Skeletal muscle cell (primary cell): Measurements from ENCODE around the gene DUSP9.

Experiments used
- DNase-seq: peaks from one replicate; pipeline ENCODE4 v3.0.0-alpha.2; 2010; ENCODE audit warnings: low read depth
- H3K4me3 ChIP-seq: 2 replicates; pipeline ENCODE4 v1.5.1; 2011; ENCODE audit warnings: low read depth, mild to moderate bottlenecking, control low read depth, low read length, moderate library complexity

The DUSP9 gene

DNA sequence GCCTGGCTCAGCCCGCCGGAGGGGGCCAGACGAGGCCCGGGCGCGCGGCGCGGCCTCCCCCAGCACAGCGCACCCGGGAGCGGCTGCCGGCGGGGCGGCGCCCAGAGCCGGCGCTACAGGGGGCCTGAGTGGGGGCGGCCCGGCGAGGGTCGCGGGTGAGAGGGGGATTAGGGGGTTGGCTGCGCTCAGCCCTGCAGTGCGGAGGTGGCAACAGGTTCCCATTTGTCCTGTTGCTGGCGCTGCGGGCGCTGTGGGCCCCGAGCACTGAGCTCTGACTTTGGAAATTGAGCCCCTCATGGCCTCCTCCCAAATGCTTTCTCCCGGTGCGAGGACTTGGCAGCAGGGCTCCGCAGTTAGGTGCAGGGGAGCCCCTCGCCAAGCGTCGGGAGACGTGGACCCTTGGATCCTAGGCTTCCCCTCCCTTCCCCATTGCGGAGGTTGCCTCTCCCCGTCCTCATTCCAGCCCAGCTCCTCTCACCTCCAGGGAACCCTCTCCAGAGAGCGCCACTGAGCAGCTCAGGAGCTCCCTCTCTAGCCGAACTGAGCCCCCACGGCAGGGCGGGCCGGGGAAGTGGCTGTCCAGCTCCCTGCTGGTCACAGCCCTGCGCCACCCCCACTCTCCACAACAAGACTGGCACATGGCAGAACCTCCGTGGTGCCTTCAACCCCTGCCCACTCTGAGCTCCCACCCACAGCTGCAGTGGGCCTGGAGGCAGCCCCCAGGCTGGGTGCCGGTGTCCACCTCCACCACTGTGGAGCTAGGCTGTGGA, 2.5 kb upstream of the DUSP9 start:
- no peak overlapping the region for H3K4me3 ChIP-seq
- no peak for DNase-seq

GRCh38 chrX:153645151-153645550, 1.9 kb upstream of the DUSP9 start:
- no peak overlapping the region for H3K4me3 ChIP-seq
- DNase-seq = no peak

DNA sequence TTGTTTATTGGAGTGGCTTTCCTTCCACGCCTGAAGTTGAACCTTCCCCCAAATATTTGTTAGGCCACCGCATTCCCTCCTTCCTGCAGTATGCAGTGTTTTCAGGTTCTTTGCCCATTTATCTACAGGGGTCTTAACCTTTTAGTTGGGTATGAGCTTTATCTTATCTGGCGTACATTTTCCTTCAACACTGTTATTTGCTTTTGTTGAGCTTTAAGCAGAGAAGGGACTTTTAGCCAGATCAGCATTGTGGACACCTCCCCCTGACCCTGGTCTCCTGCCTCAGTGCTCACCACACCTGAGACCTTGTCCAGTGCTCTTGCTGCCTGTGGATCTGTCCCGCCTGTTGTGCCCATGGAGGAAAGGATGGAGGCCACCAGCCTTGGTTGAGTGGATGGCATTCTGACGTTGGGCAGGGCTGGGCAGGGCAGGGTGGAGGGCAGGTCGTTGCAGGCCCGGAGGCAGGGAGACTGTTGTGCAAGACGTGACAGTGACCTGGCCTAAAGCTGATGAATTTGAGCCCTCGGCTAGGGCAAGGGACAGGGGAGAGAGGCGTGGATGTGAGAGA, 998 bp upstream of the DUSP9 start:
- DNase-seq = no peak
- no peak overlapping the region for H3K4me3 ChIP-seq

DNA sequence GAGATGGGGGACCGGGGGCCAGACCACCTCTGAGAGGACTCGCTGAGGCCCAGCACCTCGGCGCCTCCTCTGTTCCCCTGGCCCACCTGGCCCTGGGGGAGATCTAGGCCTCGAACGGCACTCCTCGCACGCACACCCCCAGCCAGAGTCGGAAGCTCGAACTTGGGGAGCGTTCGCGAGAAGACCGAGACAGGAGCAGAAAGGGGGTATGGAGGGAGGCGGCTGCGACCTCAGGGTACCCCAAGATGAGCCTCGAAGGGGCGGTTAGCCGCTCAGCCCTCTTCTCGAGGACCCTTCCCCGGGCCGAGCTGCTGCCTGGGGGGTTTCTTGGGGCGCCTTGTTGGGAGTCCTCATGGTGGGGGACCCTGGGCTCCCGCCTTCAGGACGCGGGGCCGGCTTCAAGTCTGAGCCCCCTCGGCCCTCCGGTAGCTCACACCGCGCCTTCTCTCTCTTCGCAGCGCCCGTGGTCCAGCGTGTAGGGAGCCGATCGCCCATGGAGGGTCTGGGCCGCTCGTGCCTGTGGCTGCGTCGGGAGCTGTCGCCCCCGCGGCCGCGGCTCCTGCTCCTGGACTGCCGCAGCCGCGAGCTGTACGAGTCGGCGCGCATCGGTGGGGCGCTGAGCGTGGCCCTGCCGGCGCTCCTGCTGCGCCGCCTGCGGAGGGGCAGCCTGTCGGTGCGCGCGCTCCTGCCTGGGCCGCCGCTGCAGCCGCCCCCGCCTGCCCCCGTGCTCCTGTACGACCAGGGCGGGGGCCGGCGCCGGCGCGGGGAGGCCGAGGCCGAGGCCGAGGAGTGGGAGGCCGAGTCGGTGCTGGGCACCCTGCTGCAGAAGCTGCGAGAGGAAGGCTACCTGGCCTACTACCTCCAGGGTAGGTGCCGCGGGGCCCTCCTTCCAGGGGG, 706 bp downstream of the DUSP9 start:
- H3K4me3 ChIP-seq = no peak overlapping the region
- DNase-seq = no peak

GRCh38 chrX:153648358-153649177, 1.6 kb downstream of the DUSP9 start:
- DNase-seq = no peak
- no peak overlapping the region for H3K4me3 ChIP-seq

DNA sequence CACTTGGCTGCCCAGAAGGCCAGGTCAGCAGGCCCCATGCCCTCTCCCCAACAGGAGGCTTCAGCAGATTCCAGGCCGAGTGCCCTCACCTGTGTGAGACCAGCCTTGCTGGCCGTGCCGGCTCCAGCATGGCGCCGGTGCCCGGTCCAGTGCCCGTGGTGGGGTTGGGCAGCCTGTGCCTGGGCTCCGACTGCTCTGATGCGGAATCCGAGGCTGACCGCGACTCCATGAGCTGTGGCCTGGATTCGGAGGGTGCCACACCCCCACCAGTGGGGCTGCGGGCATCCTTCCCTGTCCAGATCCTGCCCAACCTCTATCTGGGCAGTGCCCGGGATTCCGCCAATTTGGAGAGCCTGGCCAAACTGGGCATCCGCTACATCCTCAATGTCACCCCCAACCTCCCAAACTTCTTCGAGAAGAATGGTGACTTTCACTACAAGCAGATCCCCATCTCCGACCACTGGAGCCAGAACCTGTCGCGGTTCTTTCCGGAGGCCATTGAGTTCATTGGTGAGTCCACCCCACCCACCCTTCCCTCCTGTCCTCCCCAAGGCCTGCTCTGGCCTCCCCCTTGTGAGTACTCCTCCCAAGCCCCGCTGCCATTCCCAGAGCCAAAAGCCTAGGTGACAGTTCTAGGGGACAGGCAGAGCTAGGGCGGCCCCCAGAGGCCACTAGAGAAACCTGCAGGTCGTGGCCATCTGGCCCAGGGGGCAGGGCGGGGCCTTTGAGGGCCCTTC, 2.3 kb downstream of the DUSP9 start:
- no peak for DNase-seq
- H3K4me3 ChIP-seq = no peak overlapping the region

DNA sequence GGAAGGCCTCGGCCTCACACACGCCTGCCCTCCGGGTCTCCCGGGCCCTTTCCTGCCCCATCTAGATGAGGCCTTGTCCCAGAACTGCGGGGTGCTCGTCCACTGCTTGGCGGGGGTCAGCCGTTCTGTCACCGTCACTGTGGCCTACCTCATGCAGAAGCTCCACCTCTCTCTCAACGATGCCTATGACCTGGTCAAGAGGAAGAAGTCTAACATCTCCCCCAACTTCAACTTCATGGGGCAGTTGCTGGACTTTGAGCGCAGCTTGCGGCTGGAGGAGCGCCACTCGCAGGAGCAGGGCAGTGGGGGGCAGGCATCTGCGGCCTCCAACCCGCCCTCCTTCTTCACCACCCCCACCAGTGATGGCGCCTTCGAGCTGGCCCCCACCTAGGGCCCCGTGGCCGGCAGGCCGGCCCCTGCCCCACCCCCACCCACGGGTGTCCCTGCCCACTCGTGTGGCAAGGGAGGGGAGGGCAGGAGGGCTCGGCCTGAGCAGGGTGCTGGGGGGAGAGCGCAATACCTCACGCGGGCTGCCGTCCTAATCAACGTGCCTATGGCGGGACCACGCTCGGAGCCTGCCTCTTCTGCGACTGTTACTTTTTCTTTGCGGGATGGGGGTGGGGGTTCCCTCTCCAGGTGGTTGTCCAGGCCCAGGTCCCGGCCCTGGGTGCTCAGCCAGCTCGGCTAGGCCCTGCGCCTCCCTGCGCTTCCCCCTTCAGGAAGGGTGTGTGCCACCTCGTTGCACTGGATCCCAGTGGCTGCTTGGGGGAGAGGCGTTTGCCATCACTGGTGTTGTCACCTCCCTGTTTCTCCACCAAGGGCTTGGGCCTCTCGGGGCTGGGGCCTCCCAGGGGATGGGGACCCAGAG, 3.1 kb downstream of the DUSP9 start:
- DNase-seq = no peak
- no peak overlapping the region for H3K4me3 ChIP-seq

DNA sequence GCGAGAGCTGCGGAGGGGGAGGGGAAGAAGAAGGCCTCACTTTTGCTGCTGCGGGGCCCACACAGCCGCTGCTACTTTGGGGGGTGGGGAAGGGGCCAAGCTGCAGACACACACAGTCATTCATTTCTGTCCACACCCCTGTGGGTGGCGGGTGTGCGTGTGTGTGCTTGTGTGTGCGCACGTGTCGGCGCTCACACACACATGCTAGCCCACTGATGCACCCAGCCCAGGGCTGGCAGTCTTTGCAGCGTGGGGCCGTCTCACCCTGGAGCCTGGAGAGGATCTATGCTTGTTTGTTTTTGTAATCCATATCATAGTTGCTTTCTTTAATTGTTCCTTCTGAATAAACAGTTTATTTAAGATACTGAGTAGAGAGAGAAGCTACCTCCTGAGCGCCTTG, 4.0 kb downstream of the DUSP9 start:
- no peak overlapping the region for H3K4me3 ChIP-seq
- DNase-seq = no peak

- H3K4me3 ChIP-seq = no peak overlapping the region
- DNase-seq = no peak
Measured at GRCh38 chrX:153651540-153652079, 4.6 kb downstream of the DUSP9 start.

DNA sequence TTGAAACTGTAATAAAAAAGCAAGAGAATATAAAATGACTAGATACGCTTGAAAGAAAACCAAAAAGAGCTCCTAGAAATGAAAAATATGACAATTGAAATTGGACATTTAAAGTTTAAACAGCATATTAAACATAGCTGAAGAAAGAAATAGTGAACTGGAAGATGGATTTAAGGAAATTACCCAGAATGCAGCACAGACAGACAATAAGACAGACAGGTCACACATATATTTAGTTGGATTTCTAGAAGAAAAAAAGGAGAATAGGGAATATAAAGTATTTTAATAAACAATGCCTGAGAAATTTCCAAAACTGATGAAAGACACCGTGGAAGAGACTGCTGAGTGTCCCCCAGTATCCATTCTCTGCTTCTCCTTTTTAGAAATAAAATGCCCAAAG, 6.6 kb downstream of the DUSP9 start:
- H3K4me3 ChIP-seq = no peak overlapping the region
- no peak for DNase-seq

GRCh38 chrX:153657161-153657560, 10.2 kb downstream of the DUSP9 start:
- H3K4me3 ChIP-seq = no peak overlapping the region
- DNase-seq = no peak

GRCh38 chrX:153659268-153659667, 12.3 kb downstream of the DUSP9 start:
- no peak overlapping the region for H3K4me3 ChIP-seq
- no peak for DNase-seq

DNA sequence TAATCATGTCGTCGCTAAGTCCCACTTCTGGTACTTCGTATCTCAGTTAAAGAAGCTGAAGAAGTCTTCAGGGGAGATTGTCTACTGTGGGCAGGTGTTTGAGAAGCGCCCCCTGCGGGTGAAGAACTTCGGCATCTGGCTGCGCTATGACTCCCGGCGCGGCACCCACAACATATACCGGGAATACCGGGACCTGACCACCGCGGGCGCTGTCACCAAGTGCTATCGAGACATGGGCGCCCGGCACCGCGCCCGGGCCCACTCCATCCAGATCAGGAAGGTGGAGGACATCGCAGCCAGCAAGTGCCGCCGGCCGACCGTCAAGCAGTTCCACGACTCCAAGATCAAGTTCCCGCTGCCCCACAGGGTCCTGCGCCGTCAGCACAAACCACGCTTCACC, 15.3 kb downstream of the DUSP9 start:
- no peak for DNase-seq
- H3K4me3 ChIP-seq = no peak overlapping the region

DNA sequence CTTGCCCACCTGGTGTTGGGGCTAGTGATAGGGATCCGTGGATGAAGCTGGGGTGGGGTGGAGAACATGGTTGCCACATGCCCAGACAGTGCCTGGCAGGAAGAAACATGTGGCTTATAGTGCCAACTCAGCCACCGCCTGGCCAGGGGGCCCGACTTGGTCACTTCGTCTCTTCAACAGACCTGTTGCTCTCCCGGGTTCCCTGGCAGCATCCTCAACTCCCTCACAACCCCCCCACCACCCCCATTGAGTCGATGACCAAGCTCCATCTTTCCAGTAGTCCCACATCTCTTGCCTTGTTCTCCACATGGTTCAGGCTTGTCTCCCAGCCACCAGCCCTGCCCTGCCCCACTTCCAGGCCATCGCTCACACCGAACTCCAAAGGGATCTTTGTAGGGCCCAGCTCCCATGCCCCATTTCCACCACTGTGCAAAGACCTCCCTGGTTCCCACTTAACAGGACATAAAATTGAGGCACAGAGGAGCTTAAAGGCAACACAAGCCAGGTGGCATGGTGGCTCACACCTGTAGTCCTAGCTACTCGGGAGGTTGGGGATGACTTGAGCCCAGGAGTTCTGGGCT, 18.8 kb downstream of the DUSP9 start:
- H3K4me3 ChIP-seq = no peak overlapping the region
- no peak for DNase-seq

DNA sequence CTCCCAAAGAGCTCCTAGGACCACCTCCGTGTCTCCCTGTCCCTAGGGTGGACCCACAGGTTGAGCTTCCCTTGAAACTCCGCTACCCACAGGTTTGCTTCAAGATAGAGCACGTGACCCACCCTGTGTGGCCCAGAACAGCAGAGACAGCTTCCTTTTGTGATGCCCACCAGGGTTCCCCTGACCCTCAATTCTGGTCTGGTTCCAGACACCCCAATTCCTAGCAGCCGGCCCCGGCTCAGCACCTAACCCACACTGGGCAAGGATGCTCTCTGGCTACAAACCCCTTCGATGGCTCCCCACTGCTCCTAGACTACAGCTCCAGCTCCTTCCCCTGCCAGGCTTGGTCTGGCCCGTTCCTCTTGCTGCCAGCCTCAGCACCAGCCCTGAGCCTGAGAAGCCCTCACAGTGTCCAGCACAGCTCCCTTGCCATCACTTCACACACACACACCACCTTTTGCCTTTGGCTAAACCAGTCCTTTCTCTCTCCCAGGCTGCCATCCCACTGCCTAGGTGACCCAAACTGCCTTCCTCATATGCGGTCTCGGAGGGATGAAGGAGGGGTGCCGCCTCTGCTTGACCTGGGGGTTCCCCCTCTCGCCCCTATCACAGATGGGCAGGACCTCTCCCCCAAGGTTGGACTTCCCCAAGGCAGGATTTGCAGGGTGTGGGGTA, 20.4 kb downstream of the DUSP9 start:
- peak overlapping the region; percentile 12 for H3K4me3 ChIP-seq
- no peak for DNase-seq

- H3K4me3 ChIP-seq = peak overlapping the region; percentile 12
Measured at GRCh38 chrX:153667956-153668396, 21.0 kb downstream of the DUSP9 start.

More at GRCh38 chrX:153667956-153668396, 21.0 kb downstream of the DUSP9 start:
- peak; percentile 19 for DNase-seq
